Brain microvascular endothelial cell (primary cell): ENCODE data around the gene CLSTN1.

Source experiments
- DNase-seq: peaks from one replicate; pipeline ENCODE4 v3.0.0-alpha.2; 2020
- H3K27ac ChIP-seq: fragments of 250-450 bp; sonication (Bioruptor Pico); 2 replicates; pipeline ENCODE4 v1.5.1; 2020; ENCODE audit warnings: mild to moderate bottlenecking, moderate library complexity
- H3K27me3 ChIP-seq: fragments of 250-450 bp; sonication (Bioruptor Pico); replicated peaks from 2 replicates; pipeline ENCODE4 v1.5.1; 2020; ENCODE audit warnings: mild to moderate bottlenecking
- H3K36me3 ChIP-seq: fragments of 250-450 bp; sonication (Bioruptor Pico); replicated peaks from 2 replicates; pipeline ENCODE4 v1.5.1; 2020; ENCODE audit warnings: mild to moderate bottlenecking
- H3K4me3 ChIP-seq: 2 replicates; pipeline ENCODE4 v1.5.1; 2011; ENCODE audit warnings: low read depth, mild to moderate bottlenecking, control low read depth, low read length, moderate library complexity
- CTCF ChIP-seq: IDR thresholded peaks from 2 replicates; pipeline ENCODE4 v1.5.1; 2011; ENCODE audit warnings: low read depth, mild to moderate bottlenecking, moderate library complexity, low read length, control low read depth, inconsistent platforms; ENCODE audit errors: missing control alignments
- in situ Hi-C: cut with HindIII; loops from 2 replicates; pipeline ENCODE4 v1.10.0; 2017; ENCODE audit warnings: low sequenced_read_pairs, low pct_ligation_motif_present

CLSTN1 gene

GRCh38 chr1:9689971-9690381, 133.8 kb downstream of the CLSTN1 start:
- no peak for DNase-seq
- Histone ChIP-seq H3K27me3 (no peaks in the 10 kb centered on the region), H3K4me3 (peak overlapping the region; percentile 66), H3K36me3 (no peaks in the 10 kb centered on the region), H3K27ac (no peak overlapping the region)
- in situ Hi-C loops: no loop called here
- peak; percentile 39 for TF ChIP-seq CTCF

- TF ChIP-seq CTCF: no peak
- in situ Hi-C loops: no loop called here
- Histone ChIP-seq H3K27ac (no peak overlapping the region), H3K4me3 (peak overlapping the region; percentile 66), H3K36me3 (no peaks in the 10 kb centered on the region), H3K27me3 (no peaks in the 10 kb centered on the region)
- peak; percentile 51 for DNase-seq
Measured at GRCh38 chr1:9689011-9689706, 134.6 kb downstream of the CLSTN1 start.

- Histone ChIP-seq H3K27ac (no peak overlapping the region), H3K27me3 (no peaks in the 10 kb centered on the region), H3K4me3 (peak overlapping the region; percentile 61), H3K36me3 (no peaks in the 10 kb centered on the region)
- DNase-seq: no peak
- in situ Hi-C loops: no loop called here
- no peak for TF ChIP-seq CTCF
Measured at GRCh38 chr1:9688599-9688998, 135.2 kb downstream of the CLSTN1 start.

GRCh38 chr1:9687874-9688582, 135.7 kb downstream of the CLSTN1 start:
- in situ Hi-C loops: no loop called here
- Histone ChIP-seq H3K36me3 (no peaks in the 10 kb centered on the region), H3K4me3 (peak overlapping the region; percentile 61), H3K27me3 (no peaks in the 10 kb centered on the region), H3K27ac (no peak overlapping the region)
- peak; percentile 29 for DNase-seq
- TF ChIP-seq CTCF: no peak

- peak; percentile 38 for TF ChIP-seq CTCF
Measured at GRCh38 chr1:9687120-9687873, 136.5 kb downstream of the CLSTN1 start.

More at GRCh38 chr1:9687120-9687873, 136.5 kb downstream of the CLSTN1 start:
- Histone ChIP-seq H3K27me3 (no peaks in the 10 kb centered on the region), H3K4me3 (peak overlapping the region; percentile 61), H3K27ac (peak overlapping the region; percentile 11), H3K36me3 (no peaks in the 10 kb centered on the region)
- DNase-seq: peak; percentile 80
- in situ Hi-C loops: no loop called here
